Left ventricle myocardium inferior (tissue), 1 donor: ENCODE results near the gene KCNH6. TPM values are rescaled to one million over a fixed set of nuclear protein-coding genes. Genes with fewer than 3 reads are reported as not detected.

Experiments used
- DNase-seq: peaks from one replicate; pipeline ENCODE4 v3.0.0-alpha.2; 2020
- H3K27ac ChIP-seq: fragments of 200-600 bp; replicated peaks from 2 replicates; pipeline ENCODE4 v1.8.0; 2021
- H3K27me3 ChIP-seq: fragments of 200-600 bp; 2 replicates; pipeline ENCODE4 v1.8.0; 2021; ENCODE audit warnings: low read depth
- H3K36me3 ChIP-seq: fragments of 200-600 bp; 2 replicates; pipeline ENCODE4 v1.8.0; 2021
- H3K4me1 ChIP-seq: fragments of 200-600 bp; 2 replicates; pipeline ENCODE4 v1.8.0; 2021
- H3K4me3 ChIP-seq: fragments of 200-600 bp; 2 replicates; pipeline ENCODE4 v1.8.0; 2021; ENCODE audit warnings: mild to moderate bottlenecking, moderate library complexity
- H3K9me3 ChIP-seq: fragments of 200-600 bp; replicated peaks from 2 replicates; pipeline ENCODE4 v1.8.0; 2021
- CTCF ChIP-seq: fragments of 200-600 bp; IDR thresholded peaks from 2 replicates; pipeline ENCODE4 v1.8.0; 2021; ENCODE audit warnings: antibody characterized with exemption, mild to moderate bottlenecking, borderline replicate concordance
- intact Hi-C: fragments of 100-400 bp; cut with micrococcal nuclease; formaldehyde crosslinking; loops from one replicate; pipeline ENCODE4 v1.11.0; 2022
- long read RNA-seq: library from polyadenylated mRNA; unstranded; transcript quantifications from one replicate; pipeline ENCODE4 v2.0.0, GENCODE V29; 2021
- total RNA-seq: library from RNA; stranded (reverse); fragmentation: NEBNext Ultra II Directional; extraction: Animal tissue kit (Norgen Biotek cat#: 25700); gene quantifications from one replicate; pipeline ENCODE4 v1.2.1, GENCODE V29; 2021
- donor health status: DM: no; HTN: yes; CAD: no; lungs with severe emphysema.

The KCNH6 gene
- total RNA-seq = not detected
- long read RNA-seq = 0 reads

- intact Hi-C loops = no loop called here
- no peak for DNase-seq
- no peak within 1 kb of the TSS for H3K27ac ChIP-seq
- TF ChIP-seq CTCF = no peak
- no peaks in the 10 kb centered on the region for H3K9me3 ChIP-seq
- peaks cover 48% of the 10 kb centered on the region for H3K27me3 ChIP-seq
- H3K36me3 ChIP-seq = no peaks in the 10 kb centered on the region
- H3K4me1 ChIP-seq = peaks cover 6% of the 10 kb centered on the region
- peak within 1 kb of the TSS; percentile 50 for H3K4me3 ChIP-seq
Observed at GRCh38 chr17:63523253-63523855, at the start of gene KCNH6. Gene KCNH6 (plus strand): TSS chr17:63523358. CDS start chr17:63523414, 56 bp downstream.

GRCh38 chr17:63474174-63474573 lies 49.0 kb upstream of the KCNH6 start:
- peaks cover 59% of the 10 kb centered on the region for H3K4me1 ChIP-seq
- TF ChIP-seq CTCF = no peak
- H3K36me3 ChIP-seq = no peaks in the 10 kb centered on the region
- peak; percentile 57 for DNase-seq
- peaks cover 11% of the 10 kb centered on the region for H3K27me3 ChIP-seq
- no peak overlapping the region for H3K4me3 ChIP-seq
- H3K9me3 ChIP-seq = no peaks in the 10 kb centered on the region
- H3K27ac ChIP-seq = peak overlapping the region; percentile 78
- intact Hi-C loops = no loop called here

GRCh38 chr17:63474586-63475460 lies 48.3 kb upstream of the KCNH6 start:
- H3K36me3 ChIP-seq = no peaks in the 10 kb centered on the region

GRCh38 chr17:63475491-63476412 lies 47.4 kb upstream of the KCNH6 start:
- TF ChIP-seq CTCF = no peak
- Histone ChIP-seq H3K9me3 (no peaks in the 10 kb centered on the region), H3K27me3 (peaks cover 11% of the 10 kb centered on the region), H3K27ac (peak overlapping the region; percentile 78), H3K36me3 (no peaks in the 10 kb centered on the region), H3K4me3 (peak overlapping the region; percentile 74), H3K4me1 (peaks cover 63% of the 10 kb centered on the region)
- no peak for DNase-seq
- intact Hi-C loops = no loop called here

More at GRCh38 chr17:63474586-63475460, 48.3 kb upstream of the KCNH6 start:
- Histone ChIP-seq H3K27ac (peak overlapping the region; percentile 78), H3K9me3 (no peaks in the 10 kb centered on the region), H3K27me3 (peaks cover 11% of the 10 kb centered on the region), H3K4me3 (no peak overlapping the region), H3K4me1 (peaks cover 63% of the 10 kb centered on the region)
- DNase-seq = no peak
- TF ChIP-seq CTCF = no peak
- intact Hi-C loops = no loop called here

GRCh38 chr17:63476459-63476853 lies 46.7 kb upstream of the KCNH6 start:
- Histone ChIP-seq H3K27me3 (peaks cover 11% of the 10 kb centered on the region), H3K36me3 (no peaks in the 10 kb centered on the region), H3K27ac (peak overlapping the region; percentile 78), H3K4me3 (peak overlapping the region; percentile 74), H3K4me1 (peaks cover 63% of the 10 kb centered on the region), H3K9me3 (no peaks in the 10 kb centered on the region)
- no peak for TF ChIP-seq CTCF
- intact Hi-C loops = no loop called here
- DNase-seq = no peak
